SK-N-DZ (cell line): ENCODE data around the gene SLC4A3.
"Not testable (repeated sequence)": the region's sequence is repeated elsewhere in the genome, so short reads cannot be mapped to it uniquely, and the experiment has no call there.

Experiments used
- DNase-seq: peaks from one replicate; pipeline ENCODE4 v3.0.0-alpha.2; 2015; ENCODE audit warnings: low spot score
- small RNA-seq, 2 experiments: library from RNA; depleted of rRNA; stranded (forward); fragments of <200 nt; gene quantifications; one replicate each; pipeline ENCODE3, GENCODE V24; 2014

The SLC4A3 gene

GRCh38 chr2:219676586-219676985, 49.2 kb downstream of the SLC4A3 start:
- DNase-seq: no peak

- DNase-seq: no peak
Observed at GRCh38 chr2:219679041-219679440, 51.6 kb downstream of the SLC4A3 start.

- no peak for DNase-seq
Observed at GRCh38 chr2:219679571-219679970, 52.1 kb downstream of the SLC4A3 start.

- no peak for DNase-seq
Observed at GRCh38 chr2:219680958-219681693, 53.7 kb downstream of the SLC4A3 start.

- no peak for DNase-seq
Observed at GRCh38 chr2:219681694-219682300, 54.4 kb downstream of the SLC4A3 start.

- DNase-seq: not testable (repeated sequence)
Observed at GRCh38 chr2:219683474-219683873, 56.0 kb downstream of the SLC4A3 start.

GRCh38 chr2:219684721-219685689, 57.6 kb downstream of the SLC4A3 start:
- DNase-seq: no peak

GRCh38 chr2:219687272-219687671, 59.8 kb downstream of the SLC4A3 start:
- DNase-seq: no peak

GRCh38 chr2:219687882-219688559, 60.6 kb downstream of the SLC4A3 start:
- no peak for DNase-seq

GRCh38 chr2:219688560-219689445, 61.4 kb downstream of the SLC4A3 start:
- no peak for DNase-seq

- peak; percentile 51 for DNase-seq
Observed at GRCh38 chr2:219689676-219690628, 62.5 kb downstream of the SLC4A3 start.

- DNase-seq: no peak
Observed at GRCh38 chr2:219691571-219691970, 64.1 kb downstream of the SLC4A3 start.

Small RNA genes lying within 50 kb of the gene (small RNA-seq; reads per million reads assigned to genes)
- gene RN7SKP213: 0.05 to 1.4 reads per million in 2 experiments
